Stimulated activated CD4-positive, alpha-beta T cell treated with anti-CD3 and anti-CD28 coated beads, TNF-alpha, amount 100 ng/mL, for 1 hour (primary cell): Measurements from ENCODE around the gene STX11.
"Not testable (repeated sequence)": the region's sequence is repeated elsewhere in the genome, so short reads cannot be mapped to it uniquely, and the experiment has no call there.

Source experiments
- DNase-seq, 3 donors: peaks; one replicate each; pipeline ENCODE4 v3.0.0-alpha.2; 2020; ENCODE audit warnings: low read depth in 3 of 3, low spot score in 1 of 3

The STX11 gene

DNA sequence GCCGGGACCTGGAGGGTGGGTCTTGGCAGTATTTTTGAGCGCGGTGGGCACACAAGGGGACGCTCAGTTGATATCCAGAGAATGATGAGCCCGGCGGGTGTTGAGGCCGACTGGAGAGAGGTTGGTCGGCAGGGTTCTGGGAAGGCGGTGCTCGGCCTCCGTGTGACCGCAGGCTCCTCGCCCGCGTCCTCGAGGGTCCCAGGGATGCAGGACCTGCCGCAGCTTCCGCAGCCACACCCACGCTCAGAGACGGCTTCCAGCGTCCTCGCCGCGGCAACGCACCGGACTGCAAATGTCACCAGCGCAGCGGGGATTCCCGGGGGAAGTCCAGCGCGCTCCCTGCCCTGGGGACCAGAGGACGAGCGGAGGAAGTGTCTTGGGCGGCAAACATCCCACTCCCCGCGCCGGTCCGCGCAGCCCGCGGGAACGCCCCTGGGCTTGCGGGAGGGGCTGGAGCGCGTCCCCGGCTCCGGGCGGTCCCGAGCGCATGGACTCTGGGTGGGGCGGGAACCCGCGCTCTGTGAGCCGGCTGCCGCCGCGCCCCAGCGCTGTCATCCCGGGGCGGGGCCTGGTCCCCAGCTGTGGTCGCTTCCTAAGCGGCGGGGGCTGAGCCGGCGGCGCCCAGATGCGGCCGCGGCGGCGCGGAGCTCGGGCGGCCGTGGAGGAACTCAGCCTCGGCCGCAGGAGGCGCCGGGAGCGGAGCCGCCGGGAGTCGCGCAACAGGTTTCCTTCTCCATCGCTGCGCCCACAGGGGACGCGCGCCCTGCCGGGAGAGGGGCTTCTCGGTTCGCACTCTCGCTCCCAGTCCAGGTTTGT is at the start of gene STX11:
Gene STX11, plus strand, starts transcription at position 624 of the 816 bp plus-strand sequence. CDS start 36,111 bp downstream, outside the sequence.
- DNase-seq, result peak; percentile 31 to 61 (median 33)

DNA sequence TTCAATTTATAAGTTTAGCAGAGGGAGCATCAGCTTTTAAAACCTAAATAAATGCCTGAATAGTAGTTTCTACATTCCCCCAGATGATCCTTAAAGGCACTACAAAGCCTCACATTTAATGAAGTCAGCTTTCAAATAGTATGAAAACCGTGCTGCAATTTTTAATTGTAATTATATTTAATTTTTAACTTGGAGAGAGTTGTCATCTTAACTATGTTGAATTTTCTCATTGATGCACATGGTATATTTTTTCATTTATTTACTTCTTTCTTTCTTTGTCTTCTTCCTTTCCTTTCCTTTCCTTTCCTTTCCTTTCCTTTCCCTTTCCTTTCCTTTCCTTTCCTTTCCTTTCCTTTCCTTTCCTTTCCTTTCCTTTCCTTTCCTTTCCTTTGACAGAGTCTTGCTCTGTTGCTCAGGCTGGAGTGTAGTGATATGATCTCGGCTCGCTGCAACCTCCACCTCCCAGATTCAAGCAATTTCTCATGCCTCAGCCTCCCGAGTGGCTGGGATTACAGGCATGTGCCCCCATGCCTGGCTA is 47.2 kb upstream of the STX11 start:
- no peak for DNase-seq

DNA sequence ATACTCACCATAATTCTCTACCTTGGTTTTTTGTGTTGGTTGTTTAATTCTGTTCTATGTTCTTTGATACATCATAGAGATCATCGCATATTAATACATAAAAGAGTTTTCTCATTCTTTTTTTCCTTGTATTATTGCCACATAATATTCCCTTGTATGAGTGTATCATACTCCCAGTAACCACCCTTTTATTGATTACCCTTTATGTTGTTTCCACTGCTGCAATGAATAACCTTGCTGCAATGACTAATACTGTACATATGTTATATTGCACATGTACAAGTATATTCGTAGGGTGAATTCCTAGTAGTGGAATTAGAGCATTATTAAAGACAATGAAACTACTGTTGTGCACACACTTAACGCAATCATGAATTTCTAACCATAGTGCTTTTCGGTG is 45.8 kb upstream of the STX11 start:
- no peak for DNase-seq

GRCh38 chr6:144104898-144105487 is 45.3 kb upstream of the STX11 start:
- DNase-seq, result no peak

DNA sequence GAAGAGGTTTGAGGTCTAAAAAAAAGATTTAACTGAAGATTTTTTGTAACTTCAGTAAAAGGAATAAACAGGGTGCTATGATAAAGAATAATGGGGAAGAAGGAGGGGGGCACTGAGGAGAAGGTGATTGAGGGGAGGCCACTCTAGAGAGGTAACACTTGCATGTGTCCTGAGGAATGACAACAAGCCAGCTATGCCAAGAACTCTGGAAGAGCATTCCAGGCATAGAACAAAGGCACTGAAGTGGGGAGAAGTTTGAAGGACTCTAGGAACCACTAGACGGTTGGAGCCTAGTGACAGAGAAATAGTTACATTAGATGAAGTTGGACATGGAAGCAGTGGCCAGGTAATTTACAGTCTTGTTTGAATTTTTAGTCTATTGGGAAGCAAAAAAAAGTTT is 44.1 kb upstream of the STX11 start:
- no peak for DNase-seq

DNA sequence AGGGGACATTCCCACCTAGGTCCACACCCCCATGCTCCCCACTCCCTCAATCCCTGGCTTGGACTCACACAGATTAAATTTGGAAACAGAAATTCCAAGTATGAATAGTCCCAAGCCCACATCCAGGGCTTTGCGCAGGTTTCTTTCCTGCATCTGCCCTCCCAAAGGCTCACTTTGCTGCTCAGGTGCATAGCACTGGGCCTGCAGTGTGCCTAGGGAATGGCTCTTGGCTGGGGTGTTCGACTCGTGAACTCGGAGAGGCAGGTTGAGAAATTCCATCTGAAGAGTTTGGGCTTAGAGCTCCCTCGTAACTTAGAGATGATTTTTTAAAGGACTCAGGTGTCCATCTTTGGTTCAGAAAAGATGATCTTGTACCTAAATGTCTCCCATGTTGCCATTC is 40.1 kb upstream of the STX11 start:
- no peak for DNase-seq

DNA sequence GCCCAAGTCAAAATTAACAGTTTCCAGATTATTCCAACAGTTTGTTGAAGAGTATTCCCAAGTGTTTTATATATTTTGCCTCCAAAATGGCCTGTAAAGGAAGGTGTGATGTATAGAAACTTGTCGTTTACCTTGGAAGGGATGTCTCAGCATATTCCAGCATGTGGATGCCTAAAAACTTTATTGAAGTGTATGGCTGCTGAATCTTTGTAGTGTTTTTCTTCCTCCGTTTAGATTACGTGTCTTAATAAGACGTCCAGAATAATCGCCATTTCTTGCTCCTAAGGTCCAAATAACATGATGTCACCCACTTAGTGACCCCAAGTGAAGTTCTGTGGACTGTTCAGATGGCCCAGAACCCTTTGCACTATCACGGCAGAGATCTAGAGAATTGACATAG is 37.0 kb upstream of the STX11 start:
- no peak for DNase-seq

GRCh38 chr6:144115219-144115618 is 35.1 kb upstream of the STX11 start:
- DNase-seq, result no peak

DNA sequence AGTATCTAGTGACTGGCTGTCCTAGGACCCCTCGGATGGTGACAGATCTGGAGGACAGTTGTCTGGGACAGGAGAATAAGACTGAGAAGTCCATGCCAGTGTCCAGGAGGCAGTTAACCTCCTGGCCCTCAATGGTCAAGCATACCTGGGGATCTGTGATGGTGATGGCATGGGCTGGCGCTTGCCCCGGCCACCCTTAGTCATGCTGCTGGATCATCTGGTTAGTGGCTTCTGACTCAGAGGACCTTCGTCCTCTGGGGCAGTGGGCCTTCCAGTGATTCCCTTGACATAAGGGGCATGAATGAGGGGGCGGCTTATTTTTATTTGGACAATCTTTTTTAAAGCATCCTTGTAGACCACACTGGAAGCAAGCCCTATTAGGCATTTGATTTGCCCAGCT is 30.9 kb upstream of the STX11 start:
- DNase-seq, result no peak

GRCh38 chr6:144122861-144123260 is 27.5 kb upstream of the STX11 start:
- no peak for DNase-seq

DNA sequence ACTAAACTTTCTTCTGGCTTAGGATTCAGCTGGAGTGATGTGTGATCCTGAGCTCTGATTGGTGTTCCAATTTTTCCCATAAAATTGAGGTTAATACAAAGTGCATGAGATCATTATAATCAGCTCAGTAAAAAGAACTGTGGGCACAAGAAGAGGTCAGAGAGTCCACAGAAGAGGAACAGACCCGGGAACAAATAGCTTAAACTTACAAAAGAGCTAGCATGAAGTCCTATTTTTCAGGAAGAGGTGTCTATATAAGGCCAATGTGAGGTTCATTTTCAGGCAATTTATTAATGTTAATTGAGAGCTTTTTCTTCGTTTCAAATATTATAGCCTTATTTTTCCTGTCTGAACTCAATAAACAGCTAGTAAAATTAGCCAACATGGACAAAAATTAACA is 26.9 kb upstream of the STX11 start:
- no peak for DNase-seq

- DNase-seq, result no peak
Observed at GRCh38 chr6:144123836-144124235, 26.5 kb upstream of the STX11 start.

DNA sequence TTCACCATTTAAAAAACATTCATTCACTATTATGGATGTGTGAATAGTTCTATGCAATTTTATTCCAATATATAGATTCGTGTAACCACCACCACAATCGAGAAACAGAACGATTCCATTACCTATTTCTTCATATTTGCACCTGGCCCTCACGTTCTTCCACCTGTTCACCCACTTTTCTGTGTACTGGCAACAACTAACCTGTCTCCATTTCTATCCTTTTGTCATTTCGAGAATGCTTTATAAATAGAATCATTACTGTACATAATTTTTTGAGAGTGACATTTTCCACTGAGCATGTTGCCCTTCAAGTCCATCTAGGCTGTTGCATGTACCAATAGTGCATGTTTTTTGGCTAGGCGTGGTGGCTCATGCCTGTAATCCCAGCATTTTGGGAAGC is 23.2 kb upstream of the STX11 start:
- no peak for DNase-seq

GRCh38 chr6:144129469-144129868 is 20.8 kb upstream of the STX11 start:
- DNase-seq, result no peak

GRCh38 chr6:144131248-144131709 is 19.0 kb upstream of the STX11 start:
- no peak for DNase-seq

DNA sequence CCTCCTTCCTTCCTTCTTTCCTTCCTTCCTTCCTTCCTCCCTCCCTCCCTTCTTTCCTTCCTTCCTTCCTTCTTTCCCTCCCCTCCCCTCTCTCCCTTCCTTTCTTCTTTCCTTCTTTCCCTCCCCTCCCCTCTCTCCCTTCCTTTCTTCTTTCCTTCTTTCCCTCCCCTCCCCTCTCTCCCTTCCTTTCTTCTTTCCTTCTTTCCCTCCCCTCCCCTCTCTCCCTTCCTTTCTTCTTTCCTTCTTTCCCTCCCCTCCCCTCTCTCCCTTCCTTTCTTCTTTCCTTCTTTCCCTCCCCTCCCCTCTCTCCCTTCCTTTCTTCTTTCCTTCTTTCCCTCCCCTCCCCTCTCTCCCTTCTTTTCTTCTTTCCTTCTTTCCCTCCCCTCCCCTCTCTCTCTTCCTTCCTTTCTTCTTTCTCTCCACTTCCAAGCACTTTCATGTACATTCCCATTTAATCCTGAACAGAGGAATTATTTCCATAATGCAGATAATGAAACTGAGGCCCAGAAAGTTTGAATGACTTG is 18.1 kb upstream of the STX11 start:
- not testable (repeated sequence) for DNase-seq

DNA sequence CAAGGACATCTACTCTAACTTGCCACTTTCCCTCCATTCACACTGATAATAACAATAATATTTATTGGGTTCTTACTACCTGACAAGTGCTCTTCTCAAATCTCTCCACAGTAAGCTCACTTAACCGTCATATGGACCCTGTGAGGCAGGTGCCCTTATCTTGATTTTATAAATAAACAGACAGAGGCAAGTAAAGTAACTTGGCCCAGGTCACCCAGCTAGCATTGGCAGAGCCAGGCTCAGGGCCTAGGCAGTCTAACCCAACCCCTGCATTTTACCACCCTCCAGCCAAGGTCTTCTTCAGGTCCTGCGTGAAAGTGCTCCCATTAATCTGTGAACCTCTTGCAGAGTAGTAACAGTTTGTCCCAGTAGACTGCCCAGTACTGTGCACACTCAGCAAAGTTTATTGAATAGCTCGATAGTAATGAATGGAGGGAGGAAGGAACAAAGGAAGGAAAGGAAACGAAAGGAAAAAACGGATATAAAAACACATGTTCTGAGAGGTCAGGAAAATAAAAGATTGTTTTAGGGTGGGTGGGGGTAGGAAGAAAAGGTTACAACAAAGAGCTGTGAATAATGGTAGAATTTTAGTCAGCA is 17.0 kb upstream of the STX11 start:
- no peak for DNase-seq

DNA sequence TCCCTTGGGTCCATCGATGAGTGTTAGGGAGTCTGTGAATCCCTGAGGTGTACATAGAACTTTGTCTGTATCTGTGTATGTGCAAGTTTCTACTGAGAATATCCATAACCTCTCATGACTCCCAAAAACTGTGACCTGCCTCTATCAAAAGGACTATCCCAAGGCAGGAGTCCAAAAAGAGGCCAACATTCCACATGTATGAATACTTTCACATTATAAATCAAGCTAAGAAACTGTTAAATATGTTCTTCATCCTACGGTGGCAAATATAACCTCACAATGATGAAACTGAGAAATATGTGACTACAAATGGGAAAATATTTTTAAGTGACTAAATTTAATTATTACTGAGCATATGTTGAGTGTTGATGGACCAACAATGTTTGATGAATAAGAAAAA is 16.1 kb upstream of the STX11 start:
- DNase-seq, result no peak

DNA sequence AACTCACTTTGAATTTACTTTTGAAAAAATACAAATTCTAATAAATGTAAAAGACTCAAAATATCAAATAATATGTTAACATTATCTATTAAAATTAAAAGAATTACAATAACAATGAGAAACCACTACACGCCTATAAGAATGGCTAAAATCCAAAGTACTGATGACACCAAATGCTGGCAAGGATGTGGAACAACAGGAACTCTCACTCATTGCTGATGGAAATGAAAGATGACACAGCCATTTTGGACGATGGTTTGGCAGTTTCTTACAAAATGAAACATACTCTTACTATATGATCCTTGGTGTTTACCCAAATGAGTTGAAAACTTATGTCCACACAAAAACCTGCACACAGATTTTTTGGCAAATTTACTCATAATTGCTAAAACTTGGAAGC is 15.6 kb upstream of the STX11 start:
- no peak for DNase-seq

- no peak for DNase-seq
Observed at GRCh38 chr6:144138542-144138941, 11.8 kb upstream of the STX11 start.

- no peak for DNase-seq
Observed at GRCh38 chr6:144139817-144140216, 10.5 kb upstream of the STX11 start.

DNA sequence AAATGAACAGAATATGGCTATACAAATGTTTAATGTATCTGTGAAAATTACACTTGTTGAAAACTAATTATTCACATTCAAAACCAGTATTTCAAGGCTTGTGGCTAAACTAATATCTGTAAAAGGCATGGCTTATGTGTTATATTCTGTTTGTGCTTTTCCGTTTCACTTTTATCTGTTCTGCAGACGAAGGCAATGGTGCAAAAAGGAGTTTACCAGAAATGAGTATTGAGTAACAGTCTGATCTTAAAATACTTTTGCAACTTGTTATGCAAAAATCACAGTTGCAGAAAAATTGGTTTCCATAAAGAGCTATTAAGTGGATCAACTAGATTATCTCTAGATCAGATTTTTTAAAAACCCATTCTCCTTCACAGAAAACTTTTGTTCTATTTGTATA is 9.4 kb upstream of the STX11 start:
- no peak for DNase-seq
